ENCODE measurements around the gene CLEC4G.

DNA sequence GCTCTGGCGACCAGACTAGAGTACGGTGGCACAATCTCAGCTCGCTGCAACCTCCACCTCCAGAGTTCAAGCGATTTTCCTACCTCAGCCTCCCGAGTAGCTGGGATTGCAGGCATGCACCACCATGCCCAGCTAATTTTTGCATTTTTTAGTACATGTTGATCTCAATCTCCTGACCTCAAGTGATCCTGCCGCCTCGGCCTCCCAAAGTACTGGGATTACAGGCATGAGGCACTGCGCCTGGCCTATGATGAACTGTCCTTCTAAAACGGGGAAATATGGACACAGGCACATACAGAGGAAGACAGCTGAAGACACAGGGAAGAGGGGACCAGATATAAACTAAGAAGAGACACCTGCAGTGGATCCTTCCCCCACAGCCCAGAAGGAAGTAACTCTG is 43.9 kb upstream of the CLEC4G start:
- TF ChIP-seq, protein P1, sequence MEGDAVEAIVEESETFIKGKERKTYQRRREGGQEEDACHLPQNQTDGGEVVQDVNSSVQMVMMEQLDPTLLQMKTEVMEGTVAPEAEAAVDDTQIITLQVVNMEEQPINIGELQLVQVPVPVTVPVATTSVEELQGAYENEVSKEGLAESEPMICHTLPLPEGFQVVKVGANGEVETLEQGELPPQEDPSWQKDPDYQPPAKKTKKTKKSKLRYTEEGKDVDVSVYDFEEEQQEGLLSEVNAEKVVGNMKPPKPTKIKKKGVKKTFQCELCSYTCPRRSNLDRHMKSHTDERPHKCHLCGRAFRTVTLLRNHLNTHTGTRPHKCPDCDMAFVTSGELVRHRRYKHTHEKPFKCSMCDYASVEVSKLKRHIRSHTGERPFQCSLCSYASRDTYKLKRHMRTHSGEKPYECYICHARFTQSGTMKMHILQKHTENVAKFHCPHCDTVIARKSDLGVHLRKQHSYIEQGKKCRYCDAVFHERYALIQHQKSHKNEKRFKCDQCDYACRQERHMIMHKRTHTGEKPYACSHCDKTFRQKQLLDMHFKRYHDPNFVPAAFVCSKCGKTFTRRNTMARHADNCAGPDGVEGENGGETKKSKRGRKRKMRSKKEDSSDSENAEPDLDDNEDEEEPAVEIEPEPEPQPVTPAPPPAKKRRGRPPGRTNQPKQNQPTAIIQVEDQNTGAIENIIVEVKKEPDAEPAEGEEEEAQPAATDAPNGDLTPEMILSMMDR (IDR thresholded peaks at IDR 0.05) = no peak
- no peak for TF ChIP-seq POLR2AphosphoS5 (IDR thresholded peaks at IDR 0.05)
- no peak for TF ChIP-seq POLR2A (IDR thresholded peaks at IDR 0.05)
